PC-3 (cell line): ENCODE data around the gene GBX2.

Experiments used
- EZH2 ChIP-seq: fragments of 300-600 bp; sonication (generic); IDR thresholded peaks from one replicate; pipeline ENCODE4 v1.6.1; 2017; ENCODE audit warnings: antibody characterized with exemption, mild to moderate bottlenecking, low read length; ENCODE audit not compliant: unreplicated experiment
- TF ChIP-seq, protein P1 (sequence below): fragments of 300-600 bp; sonication (generic); conservative IDR thresholded peaks from 2 replicates; pipeline ENCODE4 v1.5.1; 2017; ENCODE audit warnings: antibody characterized with exemption, low read depth, mild to moderate bottlenecking, low read length

DNA sequence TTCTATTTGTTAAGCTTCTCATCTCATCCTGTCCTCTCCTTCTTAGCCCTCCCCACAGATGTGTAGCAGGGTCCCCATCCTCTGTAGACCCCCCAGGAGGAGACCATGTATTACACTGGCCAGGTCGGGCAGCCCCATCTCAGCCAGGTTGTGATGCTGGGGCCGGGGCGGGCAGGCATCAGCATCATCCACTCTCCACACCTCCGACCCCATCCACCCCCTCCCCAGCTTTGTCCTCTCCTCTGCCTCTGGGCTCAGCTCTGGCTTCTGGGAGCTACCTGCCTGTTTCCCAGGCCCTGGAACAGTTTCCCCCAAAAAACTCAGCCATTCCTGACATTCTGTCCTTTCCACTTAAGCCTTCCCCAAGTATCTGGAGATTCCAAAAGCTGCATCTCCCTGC lies 49.2 kb downstream of the GBX2 start:
- TF ChIP-seq, protein P1, sequence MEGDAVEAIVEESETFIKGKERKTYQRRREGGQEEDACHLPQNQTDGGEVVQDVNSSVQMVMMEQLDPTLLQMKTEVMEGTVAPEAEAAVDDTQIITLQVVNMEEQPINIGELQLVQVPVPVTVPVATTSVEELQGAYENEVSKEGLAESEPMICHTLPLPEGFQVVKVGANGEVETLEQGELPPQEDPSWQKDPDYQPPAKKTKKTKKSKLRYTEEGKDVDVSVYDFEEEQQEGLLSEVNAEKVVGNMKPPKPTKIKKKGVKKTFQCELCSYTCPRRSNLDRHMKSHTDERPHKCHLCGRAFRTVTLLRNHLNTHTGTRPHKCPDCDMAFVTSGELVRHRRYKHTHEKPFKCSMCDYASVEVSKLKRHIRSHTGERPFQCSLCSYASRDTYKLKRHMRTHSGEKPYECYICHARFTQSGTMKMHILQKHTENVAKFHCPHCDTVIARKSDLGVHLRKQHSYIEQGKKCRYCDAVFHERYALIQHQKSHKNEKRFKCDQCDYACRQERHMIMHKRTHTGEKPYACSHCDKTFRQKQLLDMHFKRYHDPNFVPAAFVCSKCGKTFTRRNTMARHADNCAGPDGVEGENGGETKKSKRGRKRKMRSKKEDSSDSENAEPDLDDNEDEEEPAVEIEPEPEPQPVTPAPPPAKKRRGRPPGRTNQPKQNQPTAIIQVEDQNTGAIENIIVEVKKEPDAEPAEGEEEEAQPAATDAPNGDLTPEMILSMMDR: no peak
- no peak for TF ChIP-seq EZH2
